Stimulated activated CD8-positive, alpha-beta memory T cell treated with anti-CD3 and anti-CD28 coated beads, Interleukin-4, amount 100 ng/mL, for 24 hours (primary cell): ENCODE results near the gene PLD2.

Experiments
- DNase-seq: peaks from one replicate; pipeline ENCODE4 v3.0.0-alpha.2; 2020; ENCODE audit warnings: low read depth

PLD2 gene

GRCh38 chr17:4833941-4834680 lies 27.2 kb downstream of the PLD2 start:
- no peak for DNase-seq

DNA sequence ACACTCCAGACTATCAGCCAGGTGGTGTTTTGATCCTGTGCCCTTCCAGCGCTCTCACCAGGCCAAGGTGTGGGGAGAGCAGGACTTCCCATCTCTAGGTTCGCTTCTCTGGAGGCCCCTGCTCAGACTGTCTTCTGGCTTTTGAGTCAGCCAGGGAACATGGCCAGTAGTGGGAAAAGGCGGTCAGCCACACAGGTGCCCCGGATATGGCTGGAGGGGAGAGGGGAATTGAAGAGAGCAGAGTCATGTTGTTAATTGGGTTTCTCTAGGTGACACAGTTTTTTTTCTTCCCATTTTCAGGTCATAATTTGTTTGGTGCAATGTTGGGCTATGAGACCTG lies 27.7 kb downstream of the PLD2 start:
- DNase-seq: no peak

DNA sequence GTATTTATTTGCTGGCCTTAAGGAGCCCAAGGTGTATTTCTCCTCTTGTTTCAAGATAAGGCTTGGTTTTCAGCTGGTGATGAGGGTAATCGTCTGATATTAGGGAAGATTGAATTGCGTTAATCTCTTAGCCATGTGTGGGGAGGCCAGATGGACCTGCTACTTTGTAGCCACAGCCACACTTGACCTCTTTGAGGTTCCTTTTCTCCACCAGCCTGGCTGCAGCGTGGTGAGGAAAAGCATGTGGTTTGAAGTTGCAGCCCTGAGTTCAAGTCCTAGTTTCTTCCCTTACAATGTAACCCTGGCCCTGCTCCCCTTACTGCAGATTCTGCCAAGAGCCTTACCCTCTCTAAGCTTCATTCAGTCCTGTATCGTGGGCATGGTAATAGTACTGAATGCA lies 29.3 kb downstream of the PLD2 start:
- no peak for DNase-seq

GRCh38 chr17:4837471-4838308 lies 30.7 kb downstream of the PLD2 start:
- DNase-seq: no peak

- DNase-seq: no peak
Measured at GRCh38 chr17:4838309-4838785, 31.4 kb downstream of the PLD2 start.

GRCh38 chr17:4839221-4839620 lies 32.3 kb downstream of the PLD2 start:
- DNase-seq: no peak

DNA sequence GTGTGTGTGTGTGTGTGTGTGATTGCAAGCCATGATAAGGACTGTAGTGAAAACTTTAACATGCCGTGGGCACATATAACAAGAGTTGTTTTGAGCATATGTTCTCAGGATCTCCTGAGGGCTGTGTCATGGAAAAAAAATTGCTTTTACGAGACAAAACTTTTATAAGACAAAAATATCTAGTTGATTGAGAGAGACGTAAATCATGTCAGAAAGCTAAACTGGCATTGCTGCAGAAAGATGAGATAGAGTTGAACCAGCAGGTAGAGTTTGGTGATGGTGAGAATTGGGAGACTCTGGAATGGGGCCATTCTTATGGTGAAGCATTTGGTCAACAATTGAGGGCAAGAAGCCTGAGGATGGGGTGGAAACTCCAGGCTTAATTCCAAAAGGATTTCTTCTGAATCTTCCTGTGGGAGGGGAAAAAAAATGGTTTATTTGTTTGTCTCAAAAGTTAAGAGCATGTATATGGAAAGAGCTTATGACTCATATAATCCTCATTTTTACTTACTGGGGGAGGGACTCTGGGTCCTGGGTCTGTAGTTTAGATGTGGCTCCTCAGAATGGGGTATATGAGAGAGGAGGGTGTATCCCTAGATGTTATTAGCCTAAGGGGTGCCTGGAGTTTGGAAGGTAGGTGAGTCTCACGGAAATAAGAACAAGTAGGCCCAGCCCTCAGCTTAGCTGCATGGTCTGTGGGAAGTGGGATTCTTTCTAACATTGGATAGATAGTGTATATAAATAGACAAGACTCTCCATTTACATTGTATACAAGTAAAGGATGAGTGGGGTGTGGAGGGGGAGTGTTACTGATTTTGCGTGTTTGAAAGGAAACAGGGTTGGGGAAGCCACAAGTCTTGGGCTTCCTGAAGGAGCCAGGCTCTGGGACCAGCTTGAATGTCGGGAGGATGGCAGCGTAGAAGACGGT lies 33.3 kb downstream of the PLD2 start:
- no peak for DNase-seq

- no peak for DNase-seq
Measured at GRCh38 chr17:4840893-4841242, 33.9 kb downstream of the PLD2 start.

DNA sequence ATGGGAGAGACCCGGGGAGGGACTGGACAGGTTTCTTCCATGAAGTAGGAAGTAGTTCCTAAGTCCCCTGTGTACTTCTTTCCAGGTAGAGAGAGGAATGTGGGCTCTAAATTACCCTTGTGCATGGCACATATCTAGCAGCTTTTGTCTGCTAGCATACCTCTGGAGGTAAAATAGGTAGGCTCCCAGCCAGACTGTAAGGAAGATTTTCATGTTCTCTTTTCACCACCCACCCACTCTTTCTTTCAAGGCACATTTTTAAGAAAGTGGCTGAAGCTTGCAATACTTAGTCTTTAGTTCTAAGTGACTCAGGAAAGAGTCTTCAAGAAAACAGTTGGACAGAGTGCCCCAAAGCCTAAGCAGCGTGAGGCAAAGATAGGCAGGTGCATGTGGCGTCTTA lies 35.4 kb downstream of the PLD2 start:
- no peak for DNase-seq

GRCh38 chr17:4843321-4844000 lies 36.5 kb downstream of the PLD2 start:
- DNase-seq: no peak

- no peak for DNase-seq
Measured at GRCh38 chr17:4845118-4845517, 38.2 kb downstream of the PLD2 start.

- no peak for DNase-seq
Measured at GRCh38 chr17:4846635-4847390, 39.9 kb downstream of the PLD2 start.

- no peak for DNase-seq
Measured at GRCh38 chr17:4849011-4849536, 42.1 kb downstream of the PLD2 start.

GRCh38 chr17:4850246-4850645 lies 43.3 kb downstream of the PLD2 start:
- DNase-seq: no peak

GRCh38 chr17:4851084-4851483 lies 44.1 kb downstream of the PLD2 start:
- no peak for DNase-seq

- no peak for DNase-seq
Measured at GRCh38 chr17:4852567-4853207, 45.7 kb downstream of the PLD2 start.

DNA sequence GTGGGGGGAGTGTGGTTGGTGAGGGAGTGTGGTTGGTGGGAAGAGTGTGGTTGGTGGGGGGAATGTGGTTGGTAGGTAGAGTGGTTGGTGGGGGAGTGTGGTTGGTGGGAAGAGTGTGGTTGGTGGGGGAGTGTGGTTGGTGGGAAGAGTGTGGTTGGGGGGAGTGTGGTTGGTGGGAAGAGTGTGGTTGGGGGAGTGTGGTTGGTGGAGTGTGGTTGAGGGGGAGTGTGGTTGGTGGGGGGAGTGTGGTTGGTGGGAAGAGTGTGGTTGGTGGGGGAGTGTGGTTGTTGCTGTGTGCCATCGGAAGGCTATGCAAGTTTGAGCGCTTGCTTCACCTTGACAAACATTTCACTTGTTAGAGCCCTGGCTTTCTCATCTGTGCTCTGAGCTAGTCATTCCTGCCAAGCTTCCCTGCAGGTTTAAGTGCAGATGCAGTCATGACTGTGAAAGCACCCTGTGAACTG lies 46.3 kb downstream of the PLD2 start:
- no peak for DNase-seq

DNA sequence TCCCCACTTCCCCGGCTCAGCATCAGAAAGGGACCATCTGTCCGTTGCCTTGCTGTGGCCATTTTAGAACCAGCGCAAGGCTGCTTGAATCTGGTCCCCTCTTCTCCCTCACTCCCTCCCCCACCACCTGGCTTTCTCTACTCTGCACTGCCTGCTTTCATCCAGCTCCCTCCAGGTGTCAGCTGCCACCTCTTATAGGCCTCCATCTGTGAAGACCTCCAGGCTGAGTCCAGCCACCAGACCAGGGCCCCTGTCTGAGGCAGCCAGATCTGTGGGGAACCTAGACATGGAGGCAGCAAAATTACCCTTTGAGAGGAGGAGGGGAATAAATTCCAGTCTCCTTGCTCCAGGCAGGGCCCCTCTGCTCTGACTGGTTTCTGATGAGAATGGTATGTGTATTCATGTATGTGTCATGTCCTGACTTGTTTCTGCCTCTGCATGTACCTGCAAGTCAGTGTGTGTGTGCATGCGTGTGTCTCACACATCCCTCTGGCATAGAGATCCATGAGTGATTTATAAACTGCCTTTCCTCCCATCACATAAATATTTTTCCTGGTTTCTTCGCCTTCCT lies 47.2 kb downstream of the PLD2 start:
- DNase-seq: no peak

DNA sequence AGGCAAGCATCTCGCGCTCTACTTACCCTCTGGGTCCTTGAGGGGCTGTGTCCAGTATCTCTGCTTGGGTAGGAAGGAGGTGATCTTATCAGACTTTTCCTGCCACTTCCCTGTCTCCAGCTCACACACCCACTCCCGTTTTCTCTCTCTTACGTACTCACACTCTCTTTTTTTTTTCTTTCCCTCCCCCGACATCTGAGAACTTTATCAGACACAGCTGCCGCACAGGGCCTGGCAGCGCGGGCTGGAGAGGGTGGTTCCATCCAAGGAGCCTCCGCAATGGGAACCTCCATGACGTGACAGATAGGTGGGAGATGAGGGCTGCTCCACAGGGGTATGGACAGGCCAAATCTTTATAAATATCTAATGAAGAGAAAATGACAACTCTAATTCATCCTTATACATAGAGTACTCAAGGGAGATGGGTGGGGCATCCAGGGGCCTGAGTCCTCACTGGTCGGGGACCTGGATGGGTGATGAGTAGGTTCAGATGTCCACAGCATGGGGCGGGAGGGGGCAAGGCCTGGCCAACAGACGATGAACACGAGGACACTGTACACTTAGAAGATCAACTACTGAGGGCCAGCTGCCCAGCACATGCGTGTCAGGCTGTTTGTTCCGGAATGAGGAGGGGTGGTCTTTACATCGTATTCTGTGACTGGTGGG lies 49.5 kb downstream of the PLD2 start:
- DNase-seq: no peak
